Suppressor macrophage treated with lipopolysaccharide for 4 hours (primary cell): Measurements from ENCODE around the gene PRKAR2B.

Source experiments
- DNase-seq: peaks from one replicate; pipeline ENCODE4 v3.0.0-alpha.2; 2020

PRKAR2B gene

GRCh38 chr7:107196834-107197610 is 152.5 kb downstream of the PRKAR2B start:
- DNase-seq, result no peak

DNA sequence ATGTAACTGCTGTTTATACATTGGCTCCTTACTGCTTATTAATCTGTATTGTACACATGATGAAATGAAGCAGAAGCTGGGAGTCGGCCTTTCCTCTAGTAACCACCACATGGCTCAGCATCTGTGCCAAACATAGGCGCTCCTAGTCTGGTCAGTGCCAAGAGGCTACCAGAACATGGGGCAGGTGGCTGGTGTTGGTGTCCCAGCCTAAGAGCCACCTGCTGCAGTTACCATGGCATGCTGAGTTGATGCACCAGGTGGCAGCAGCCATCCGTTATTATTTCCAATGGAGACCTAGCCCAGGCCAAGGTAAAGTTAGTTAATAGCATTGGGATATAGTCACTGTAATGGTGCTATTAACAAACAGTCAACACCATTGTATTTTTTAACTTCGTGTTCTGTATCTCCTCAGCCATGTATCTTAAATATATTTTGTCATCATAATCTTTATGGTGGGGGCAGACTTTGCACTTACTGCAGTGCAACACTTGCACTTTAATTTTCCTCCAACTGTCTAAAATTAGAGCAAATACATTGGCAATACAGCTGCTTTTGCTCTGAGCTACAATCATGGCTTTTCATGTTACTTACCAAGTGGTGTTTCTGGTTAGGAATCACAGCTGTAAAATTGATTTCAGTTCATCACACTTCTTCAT is 157.4 kb downstream of the PRKAR2B start:
- DNase-seq, result no peak

- DNase-seq, result no peak
Measured at GRCh38 chr7:107203607-107204006, 159.1 kb downstream of the PRKAR2B start.

DNA sequence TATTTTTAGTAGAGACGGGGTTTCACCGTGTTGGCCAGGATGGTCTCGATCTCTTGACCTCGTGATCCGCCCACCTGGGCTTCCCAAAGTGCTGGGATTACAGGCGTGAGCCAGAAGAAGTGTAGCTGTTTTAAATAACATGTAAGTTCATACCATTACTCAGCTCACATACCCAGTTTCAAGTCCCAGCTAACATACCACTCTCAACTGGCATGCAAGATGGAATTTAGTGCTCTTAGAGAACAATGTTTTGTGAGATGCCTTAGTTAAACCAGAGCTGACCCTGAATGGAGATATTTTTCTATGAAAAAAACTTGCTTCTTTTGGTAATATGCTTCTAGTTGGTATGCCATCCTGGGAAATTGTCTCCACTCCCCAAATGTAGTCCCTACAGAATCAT is 161.6 kb downstream of the PRKAR2B start:
- DNase-seq, result no peak

DNA sequence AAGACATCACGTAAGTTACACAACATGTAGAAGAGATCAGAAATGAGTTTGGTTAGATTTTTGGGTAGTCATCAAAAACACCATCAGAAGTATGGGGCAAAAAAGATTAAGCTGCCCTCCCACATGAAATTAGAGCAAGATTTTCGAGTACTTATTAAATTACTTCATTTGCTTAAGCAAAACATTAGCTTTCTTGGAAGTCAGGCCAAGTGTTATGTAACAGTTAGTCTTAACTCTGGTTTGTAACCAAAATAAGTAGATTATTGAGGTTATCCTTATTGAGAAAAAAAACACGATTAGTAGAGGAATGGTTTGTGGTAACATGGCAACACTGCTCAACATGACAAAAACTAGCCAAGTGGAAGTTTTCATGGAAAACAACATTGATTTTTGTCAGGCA is 162.2 kb downstream of the PRKAR2B start:
- no peak for DNase-seq

DNA sequence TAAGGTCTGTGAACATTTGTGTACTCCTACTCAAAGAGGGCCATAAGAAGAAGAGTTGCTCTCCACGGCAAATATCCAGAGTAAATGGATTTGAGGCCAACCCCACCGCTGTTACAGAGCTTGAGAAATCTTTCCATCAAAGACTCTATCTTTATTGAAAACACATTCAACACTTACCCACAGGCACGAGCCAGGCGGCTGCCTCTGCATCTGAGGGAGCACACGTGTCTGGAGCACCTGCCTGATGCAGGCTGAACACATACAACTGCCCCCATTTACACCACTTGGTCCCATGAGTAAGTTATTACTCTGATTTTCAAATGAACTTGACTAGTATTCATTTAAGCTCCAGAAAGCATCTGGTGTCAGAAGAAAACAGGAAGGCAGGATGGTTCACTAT is 163.0 kb downstream of the PRKAR2B start:
- no peak for DNase-seq

DNA sequence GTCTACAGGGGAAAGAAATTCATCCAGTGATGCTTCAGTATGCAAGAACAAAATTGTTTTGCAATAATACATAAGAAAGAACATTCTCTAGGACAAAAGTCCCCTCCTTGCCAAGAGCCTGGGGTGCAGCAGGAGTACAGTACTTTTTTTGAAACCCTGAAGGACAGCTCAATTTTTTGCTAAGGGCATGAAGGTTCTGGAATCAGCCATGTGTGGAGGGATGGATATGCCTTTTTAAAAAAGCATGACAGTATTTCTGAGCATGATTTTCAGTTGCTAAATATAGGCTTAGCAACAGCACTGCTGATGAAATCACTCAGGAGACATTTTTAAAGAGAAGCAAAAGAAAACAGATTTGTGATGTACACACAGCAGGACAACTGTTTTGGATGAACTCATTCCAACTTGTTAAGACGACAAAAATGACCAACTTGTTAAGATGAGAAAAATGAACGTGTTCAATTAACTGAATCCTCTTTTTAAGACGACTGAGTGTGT is 163.6 kb downstream of the PRKAR2B start:
- no peak for DNase-seq

DNA sequence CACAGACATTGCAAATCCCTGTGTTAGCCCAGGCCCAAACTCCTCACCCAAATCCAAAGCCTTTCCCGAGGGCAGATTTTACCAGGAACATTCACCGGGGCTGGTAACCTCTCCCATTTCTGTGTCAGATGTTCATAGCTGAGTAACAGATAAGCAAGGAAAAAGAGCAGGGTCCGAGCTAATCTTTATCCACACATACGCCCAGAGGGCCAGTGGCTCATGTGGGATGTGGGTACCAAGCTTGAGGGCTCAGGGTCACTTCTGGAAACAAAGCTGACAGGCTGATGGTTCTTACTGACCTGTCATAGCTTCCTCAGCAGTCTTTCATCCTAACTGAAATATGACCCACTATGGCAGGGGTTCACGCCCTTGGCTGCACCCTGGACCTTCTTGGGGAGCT is 164.1 kb downstream of the PRKAR2B start:
- DNase-seq, result no peak

DNA sequence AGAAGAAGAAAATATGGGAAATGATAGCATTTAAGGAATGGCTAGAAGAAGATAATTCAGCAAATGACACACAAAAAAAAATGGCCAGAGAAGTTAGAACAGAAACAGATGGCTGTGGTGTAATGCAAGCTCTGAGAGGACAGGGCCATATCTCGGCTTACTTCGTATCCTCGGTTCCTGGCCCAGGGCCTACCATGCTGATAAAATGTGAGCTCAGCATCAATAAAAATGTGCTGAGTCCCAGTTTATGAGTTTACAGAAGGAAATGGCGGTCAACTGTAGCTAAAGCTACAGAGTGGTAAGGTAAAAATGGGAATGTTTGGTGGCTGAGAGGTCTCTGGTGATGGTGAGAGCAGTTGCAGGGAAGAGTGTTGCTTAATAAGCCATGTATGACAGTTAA is 165.1 kb downstream of the PRKAR2B start:
- DNase-seq, result no peak

DNA sequence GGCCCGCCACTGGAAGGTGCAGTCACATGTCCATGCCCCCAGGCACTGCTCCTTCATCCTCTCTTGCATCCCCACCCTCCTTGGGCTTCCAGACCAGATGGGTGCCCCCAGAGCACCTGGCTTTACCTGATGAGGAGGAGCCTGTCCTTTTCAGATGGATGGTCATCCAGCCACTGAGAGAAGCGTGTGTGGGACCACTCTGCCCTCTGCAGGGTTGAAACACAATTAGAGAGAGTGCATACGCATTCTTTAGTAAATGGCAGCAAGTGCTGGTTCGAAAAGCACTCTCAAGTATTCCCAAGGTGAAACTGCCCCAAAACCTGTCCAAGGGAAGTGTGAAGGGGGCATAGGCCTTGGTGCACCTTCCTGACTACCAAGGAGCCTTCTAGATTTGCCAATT is 165.9 kb downstream of the PRKAR2B start:
- no peak for DNase-seq
